Measurements from ENCODE around the gene EEFSEC. TPM values are rescaled to one million over a fixed set of nuclear protein-coding genes. Genes with fewer than 3 reads are reported as not detected.
A peak's percentile ranks its signal among the peaks of the same experiment; 100 is the strongest.

Gene EEFSEC
- total and polyA plus RNA-seq, 2 of the 4 experiments (the other 2 are of a cell fraction) = 4.5 to 9.3 TPM

DNA sequence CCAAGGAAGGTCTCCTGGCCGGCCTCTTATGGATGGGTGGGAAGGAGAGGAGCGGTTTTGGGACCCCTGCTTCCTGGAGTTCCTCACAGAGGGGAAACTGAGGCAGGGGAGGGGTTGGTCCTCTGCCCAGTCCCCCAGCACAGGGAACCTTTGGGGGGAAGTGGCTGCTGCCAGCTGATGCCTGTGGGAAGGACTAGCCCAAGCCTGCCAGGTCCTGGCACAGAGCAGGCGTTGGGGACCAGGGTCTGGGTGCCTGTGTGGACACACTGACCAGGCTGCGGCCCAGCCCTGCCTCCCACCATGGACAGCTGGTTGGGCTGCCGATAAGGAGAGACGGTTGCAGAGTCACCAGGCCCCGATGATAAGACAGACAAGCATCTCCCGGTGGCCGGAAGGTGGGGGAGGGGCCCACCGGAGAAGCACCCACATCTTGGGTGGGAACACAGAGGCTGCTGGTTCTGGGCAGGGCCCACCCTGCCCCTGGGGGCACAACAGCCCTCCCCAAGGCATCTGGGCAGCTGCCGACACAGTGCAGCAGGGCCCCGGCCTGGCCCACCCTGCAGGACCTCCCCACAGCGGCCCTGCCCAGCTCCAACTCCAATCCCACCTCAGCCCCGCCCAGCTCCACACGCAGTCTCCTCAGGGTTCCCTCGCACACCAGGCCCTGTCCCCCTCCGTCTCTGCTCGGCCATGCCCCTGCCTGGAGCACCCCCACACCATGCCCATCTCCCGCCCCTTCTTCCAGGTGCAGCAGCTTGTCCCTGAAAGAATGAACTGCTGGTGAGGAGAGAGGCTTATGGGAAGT is 262.7 kb downstream of the EEFSEC start:
- no peaks in the 10 kb centered on the region for H3K79me1 ChIP-seq (ENCODE audit: low read depth in 1 of 2, low read length in 2 of 2)
- H4K20me1 ChIP-seq (ENCODE audit: insufficient read depth, low read length) = no peaks in the 10 kb centered on the region
- WGBS, 2 experiments (ENCODE audit: extremely low coverage in 2 of 2, insufficient read length in 1 of 2) = 80% methylated on average over 7 of the region's 19 CpGs; no CpG with 5 or more reads in 1 of the 2 experiments
- H3K36me3 ChIP-seq (ENCODE audit: control insufficient read depth, insufficient read depth, low read length) = no peaks in the 10 kb centered on the region
- H3K4me2 ChIP-seq (ENCODE audit: low read depth, low read length) = no peak overlapping the region
- no peak overlapping the region for H3K23ac ChIP-seq (ENCODE audit: low read depth, low read length)
- dilution Hi-C loops (cut with HindIII; ENCODE audit: low sequenced_read_pairs, unreplicated experiment) (no loop called here), intact Hi-C loops (cut with micrococcal nuclease) (no loop called here), in situ Hi-C loops (cut with MboI; ENCODE audit: low sequenced_read_pairs) (no loop called here)
- H2AFZ ChIP-seq (replicated peaks; ENCODE audit: low read length, poor library complexity) = peak overlapping the region; percentile 5
- no peak overlapping the region for H2BK120ac ChIP-seq (ENCODE audit: low read depth, low read length)
- no peak overlapping the region for H3K4me3 ChIP-seq (ENCODE audit: insufficient read depth, low read depth, low read length)
- DNase-seq = no peak
- H3K9ac ChIP-seq (ENCODE audit: low read depth, low read length) = no peak overlapping the region
- H2AK9ac ChIP-seq (replicated peaks; ENCODE audit: low read depth, low read length, poor library complexity) = peak overlapping the region; percentile 51
- H3K4me1 ChIP-seq (ENCODE audit: control insufficient read depth, insufficient read depth, low read length) = 0 out of 2 replicates have a peak, but pooled peaks cover 3% of the 10 kb centered on the region
- CTCF ChIA-PET = no interaction called here
- H3K4ac ChIP-seq (ENCODE audit: low read depth, low read length) = 0 out of 2 replicates have a peak overlapping the region, but pooled peaks have one; percentile 19
- H3K14ac ChIP-seq (replicated peaks; ENCODE audit: low read depth, low read length) = no peak overlapping the region
- no peaks in the 10 kb centered on the region for H3K27me3 ChIP-seq (ENCODE audit: control insufficient read depth, insufficient read depth, low read length)
- no peak overlapping the region for H3K27ac ChIP-seq (ENCODE audit: insufficient read depth, low read length)
- H3K9me3 ChIP-seq (ENCODE audit: control insufficient read depth, insufficient read depth, low read length) = peaks cover 7% of the 10 kb centered on the region
- no peak for ATAC-seq (ENCODE audit: low read depth)
- no peak overlapping the region for H4K8ac ChIP-seq (ENCODE audit: low read depth in 2 of 2, low read length in 2 of 2)
- peaks cover 5% of the 10 kb centered on the region; the same call in 1 of the 2 replicates for H3K9me1 ChIP-seq (ENCODE audit: insufficient read depth, low read length)
- no peak overlapping the region for H2BK5ac ChIP-seq (ENCODE audit: low read depth, low read length, poor library complexity, severe bottlenecking)
- peak overlapping the region; percentile 52 for H2AK5ac ChIP-seq (ENCODE audit: low read depth, low read length)
- no peak overlapping the region for H3K56ac ChIP-seq (ENCODE audit: extremely low read depth, insufficient read depth, low read length)
- no peak overlapping the region; the same call in 1 of the 2 replicates for H4K91ac ChIP-seq (ENCODE audit: insufficient read depth, low read depth, low read length)
- H4K5ac ChIP-seq (ENCODE audit: low read depth, low read length) = no peak overlapping the region
- no peak overlapping the region for H2BK15ac ChIP-seq (ENCODE audit: low read depth, low read length)
- no TSS peak for BruUV-seq (replicated peaks)
- no peak overlapping the region for H3K18ac ChIP-seq (ENCODE audit: low read depth, low read length)
- POLR2A ChIA-PET (ENCODE audit: unreplicated experiment) = no interaction called here
- no peak overlapping the region for H2BK20ac ChIP-seq (ENCODE audit: low read depth, low read length)
- TF ChIP-seq MXI1 (IDR thresholded peaks at IDR 0.05; ENCODE audit: borderline replicate concordance, low read depth, low read length) (no peak), RFX5 (IDR thresholded peaks at IDR 0.05; ENCODE audit: low read depth, low read length) (no peak), NFE2L2 (IDR thresholded peaks at IDR 0.05; ENCODE audit: low read depth, low read length) (no peak), MAFK (IDR thresholded peaks at IDR 0.05; ENCODE audit: low read depth, low read length) (no peak), BHLHE40 (IDR thresholded peaks at IDR 0.05; ENCODE audit: low read depth, low read length) (no peak), SMC3 (IDR thresholded peaks at IDR 0.05; ENCODE audit: low read depth, low read length) (no peak), RAD21 (IDR thresholded peaks at IDR 0.05; ENCODE audit: low read length) (no peak), CEBPB (IDR thresholded peaks at IDR 0.05; ENCODE audit: low read depth, low read length) (no peak), FOS (IDR thresholded peaks at IDR 0.05; ENCODE audit: low read depth, low read length) (no peak), CTCF (conservative IDR thresholded peaks at IDR 0.05; ENCODE audit: low read depth, low read length) (no peak), MAZ (IDR thresholded peaks at IDR 0.05; ENCODE audit: borderline replicate concordance, low read depth, low read length) (no peak), USF2 (IDR thresholded peaks at IDR 0.05; ENCODE audit: low read depth, low read length) (no peak), RCOR1 (IDR thresholded peaks at IDR 0.05; ENCODE audit: insufficient replicate concordance, low read length) (no peak), POLR2A (IDR thresholded peaks at IDR 0.05; ENCODE audit: low read depth, low read length) (no peak)
- TF ChIP-seq, protein P1, sequence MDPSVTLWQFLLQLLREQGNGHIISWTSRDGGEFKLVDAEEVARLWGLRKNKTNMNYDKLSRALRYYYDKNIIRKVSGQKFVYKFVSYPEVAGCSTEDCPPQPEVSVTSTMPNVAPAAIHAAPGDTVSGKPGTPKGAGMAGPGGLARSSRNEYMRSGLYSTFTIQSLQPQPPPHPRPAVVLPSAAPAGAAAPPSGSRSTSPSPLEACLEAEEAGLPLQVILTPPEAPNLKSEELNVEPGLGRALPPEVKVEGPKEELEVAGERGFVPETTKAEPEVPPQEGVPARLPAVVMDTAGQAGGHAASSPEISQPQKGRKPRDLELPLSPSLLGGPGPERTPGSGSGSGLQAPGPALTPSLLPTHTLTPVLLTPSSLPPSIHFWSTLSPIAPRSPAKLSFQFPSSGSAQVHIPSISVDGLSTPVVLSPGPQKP (IDR thresholded peaks at IDR 0.05; ENCODE audit: borderline replicate concordance, low read depth, low read length) = no peak
